Lung (tissue), 12 donors: ENCODE results near the gene NPIPB2. TPM values are rescaled to one million over a fixed set of nuclear protein-coding genes. Genes with fewer than 3 reads are reported as not detected.

ENCODE experiments used
- ATAC-seq: fragments of 200-7000 bp; cut with Tn5 transposase; one replicate; pipeline ENCODE4 v1.9.1; 2020; ENCODE audit warnings: moderate number of reproducible peaks; ENCODE audit not compliant: insufficient read depth, low FRiP score
- DNase-seq, 3 donors: peaks; one replicate each; pipeline ENCODE4 v3.0.0-alpha.2; 2013 to 2017
- H3K27ac ChIP-seq, 2 donors: one replicate each; pipeline ENCODE4 v1.5.1; 2013; ENCODE audit warnings: mild to moderate bottlenecking in 2 of 2, moderate library complexity in 2 of 2, control low read depth in 1 of 2, inconsistent platforms in 1 of 2, low read depth in 1 of 2, low read length in 1 of 2
- H3K27me3 ChIP-seq, 3 donors: one replicate each; pipeline ENCODE4 v1.5.1; 2013; ENCODE audit warnings: low read length in 2 of 3; ENCODE audit not compliant: control insufficient read depth in 3 of 3, insufficient read depth in 3 of 3
- H3K36me3 ChIP-seq, 4 donors: one replicate each; pipeline ENCODE4 v1.5.1; 2013; ENCODE audit warnings: low read length in 4 of 4, mild to moderate bottlenecking in 1 of 4, moderate library complexity in 1 of 4; ENCODE audit not compliant: control insufficient read depth in 4 of 4, insufficient read depth in 4 of 4
- H3K4me1 ChIP-seq, 5 donors: one replicate each; pipeline ENCODE4 v1.5.1; 2013; ENCODE audit warnings: low read length in 5 of 5, mild to moderate bottlenecking in 2 of 5, moderate library complexity in 1 of 5; ENCODE audit not compliant: control insufficient read depth in 5 of 5, insufficient read depth in 5 of 5
- H3K4me3 ChIP-seq: one replicate; pipeline ENCODE4 v1.5.1; 2013; ENCODE audit warnings: mild to moderate bottlenecking, control low read depth, moderate library complexity
- H3K9ac ChIP-seq, 2 donors: one replicate each; pipeline ENCODE4 v1.5.1; 2013; ENCODE audit warnings: low read length in 2 of 2, control low read depth in 1 of 2; ENCODE audit not compliant: insufficient read depth in 1 of 2
- H3K9me3 ChIP-seq, 4 donors: one replicate each; pipeline ENCODE4 v1.5.1; 2013; ENCODE audit warnings: low read length in 3 of 4, mild to moderate bottlenecking in 1 of 4, moderate library complexity in 1 of 4; ENCODE audit not compliant: control insufficient read depth in 4 of 4, insufficient read depth in 3 of 4
- CTCF ChIP-seq: IDR thresholded peaks from 2 replicates; pipeline ENCODE4 v1.5.1; 2012; ENCODE audit warnings: mild to moderate bottlenecking; ENCODE audit errors: control extremely low read depth, extremely low read depth
- WGBS, 2 donors: extraction: QIAGEN DNeasy Blood & Tissue Kit; methylation state at CpG; one replicate each; pipeline ENCODE4 v1.1.7; 2013; 5-methylcytosine and 5-hydroxymethylcytosine counted together
- polyA plus RNA-seq, 2 donors: library from polyadenylated mRNA; stranded (reverse); fragments of 200-250 nt; gene quantifications; one replicate each; pipeline ENCODE4 v1.2.1, GENCODE V29; 2013
- total RNA-seq, 2 donors: library from RNA; depleted of rRNA in 1 of 2; stranded (reverse); fragments of >200 nt in 1 of 2; gene quantifications; one replicate each; pipeline ENCODE4 v1.2.1, GENCODE V29; 2014 to 2021
- donor health status: control.
- donor health status: control.
- donor health status: Bipolar disorder and iron deficiency.
- donor health status: healthy.
- donor health status: DM: yes; HTN: yes; CAD: no.

Gene NPIPB2
- total and polyA plus RNA-seq, 4 donors, result 5.5 to 10.1 (median 7.5) TPM

DNA sequence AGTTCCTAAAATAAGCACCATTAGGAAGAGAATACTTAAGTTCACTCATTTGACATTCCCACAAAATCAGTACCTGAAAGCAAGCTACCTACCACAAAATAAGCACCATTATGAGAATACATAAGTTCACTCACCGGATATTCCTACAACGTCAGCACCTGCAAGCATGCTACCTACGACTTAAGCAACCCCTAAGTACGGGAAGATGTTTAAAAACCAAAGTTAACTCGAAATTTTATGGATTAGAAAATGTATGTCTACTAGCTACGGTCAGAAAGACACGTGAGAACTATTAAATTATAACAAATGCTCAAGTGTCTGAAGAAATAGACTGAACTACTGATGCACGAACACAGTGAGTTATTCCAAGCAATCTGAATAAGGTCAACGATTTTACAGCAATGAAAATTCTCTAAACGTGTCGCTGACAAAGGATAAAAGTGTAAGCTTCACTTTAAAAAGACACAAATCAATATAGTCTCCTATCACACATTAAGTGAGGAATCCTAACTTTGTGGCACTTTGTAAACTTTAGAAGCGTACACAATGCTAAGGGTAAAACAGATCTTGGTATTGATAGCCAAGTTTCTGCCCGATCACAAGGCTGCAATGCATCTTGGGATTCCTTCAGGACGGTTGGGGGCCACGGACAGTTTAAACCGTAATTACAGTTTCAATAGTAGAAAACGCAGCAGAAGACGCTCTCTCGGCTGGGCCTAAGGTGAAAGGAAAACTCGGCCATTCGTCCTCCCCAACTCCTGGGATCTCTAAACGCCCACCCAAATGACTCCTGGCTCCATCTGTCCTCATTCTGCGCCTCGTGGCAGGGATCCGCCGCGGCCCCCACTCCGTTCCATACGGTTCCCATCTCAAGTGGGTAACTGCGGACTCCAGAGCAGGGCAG, 27.4 kb downstream of the NPIPB2 start:
- Histone ChIP-seq H3K27me3 (no peaks in the 10 kb centered on the region), H3K4me3 (peak overlapping the region; percentile 97), H3K9me3 (no peaks in the 10 kb centered on the region), H3K27ac (peak overlapping the region; percentile 93 to 96), H3K4me1 (peaks cover 0 to 36% (median 26%) of the 10 kb centered on the region in 5 donors), H3K9ac (peak overlapping the region; percentile 27 to 65), H3K36me3 (no peaks in the 10 kb centered on the region)
- TF ChIP-seq CTCF, result no peak
- WGBS, 2 donors, result 1 to 2% methylated on average over 30 of the region's 30 CpGs
- DNase-seq (peak; percentile 24 to 61 (median 56)), ATAC-seq (no peak)

DNA sequence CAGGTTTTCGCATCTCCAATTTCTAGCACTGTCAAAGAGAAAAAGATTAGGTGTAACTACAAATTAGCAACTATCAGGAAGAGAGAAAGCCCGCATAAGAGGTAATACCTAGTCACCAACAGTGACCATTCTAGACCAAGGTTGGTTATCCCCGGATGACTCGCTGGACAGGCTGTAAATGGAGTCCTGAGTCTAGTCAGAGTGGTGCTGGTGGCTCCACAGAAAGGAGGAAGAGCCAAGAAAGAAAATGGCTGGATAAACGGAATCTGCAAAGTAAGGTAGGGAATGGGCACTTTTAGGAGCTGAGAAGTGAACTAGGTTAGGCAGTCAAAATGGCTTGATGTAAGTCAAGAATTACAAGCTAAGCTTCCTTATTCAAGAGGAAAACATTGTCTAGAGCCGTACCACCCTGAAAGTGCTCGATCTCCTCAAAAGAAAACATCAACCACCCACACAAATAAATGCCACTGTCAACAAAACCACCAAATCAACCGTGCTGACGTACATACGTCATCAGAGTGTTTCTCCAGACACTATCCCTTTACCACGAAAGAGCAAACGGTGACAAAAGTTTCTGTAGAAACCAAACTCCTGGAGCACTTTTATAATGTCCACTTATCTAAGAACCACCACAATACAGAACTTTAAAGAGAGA, 28.3 kb downstream of the NPIPB2 start:
- peaks cover 0 to 36% (median 26%) of the 10 kb centered on the region in 5 donors for H3K4me1 ChIP-seq
- H3K27ac ChIP-seq, result no peak overlapping the region
- H3K9ac ChIP-seq, result peak overlapping the region in 1 of 2 donors; percentile 65
- no peak for TF ChIP-seq CTCF
- ATAC-seq, result no peak
- DNase-seq, result no peak
- H3K4me3 ChIP-seq, result peak overlapping the region; percentile 17
- no peaks in the 10 kb centered on the region for H3K27me3 ChIP-seq
- H3K9me3 ChIP-seq, result no peaks in the 10 kb centered on the region
- WGBS, 2 donors, result 39 to 41% methylated on average over 12 of the region's 12 CpGs
- H3K36me3 ChIP-seq, result no peaks in the 10 kb centered on the region

DNA sequence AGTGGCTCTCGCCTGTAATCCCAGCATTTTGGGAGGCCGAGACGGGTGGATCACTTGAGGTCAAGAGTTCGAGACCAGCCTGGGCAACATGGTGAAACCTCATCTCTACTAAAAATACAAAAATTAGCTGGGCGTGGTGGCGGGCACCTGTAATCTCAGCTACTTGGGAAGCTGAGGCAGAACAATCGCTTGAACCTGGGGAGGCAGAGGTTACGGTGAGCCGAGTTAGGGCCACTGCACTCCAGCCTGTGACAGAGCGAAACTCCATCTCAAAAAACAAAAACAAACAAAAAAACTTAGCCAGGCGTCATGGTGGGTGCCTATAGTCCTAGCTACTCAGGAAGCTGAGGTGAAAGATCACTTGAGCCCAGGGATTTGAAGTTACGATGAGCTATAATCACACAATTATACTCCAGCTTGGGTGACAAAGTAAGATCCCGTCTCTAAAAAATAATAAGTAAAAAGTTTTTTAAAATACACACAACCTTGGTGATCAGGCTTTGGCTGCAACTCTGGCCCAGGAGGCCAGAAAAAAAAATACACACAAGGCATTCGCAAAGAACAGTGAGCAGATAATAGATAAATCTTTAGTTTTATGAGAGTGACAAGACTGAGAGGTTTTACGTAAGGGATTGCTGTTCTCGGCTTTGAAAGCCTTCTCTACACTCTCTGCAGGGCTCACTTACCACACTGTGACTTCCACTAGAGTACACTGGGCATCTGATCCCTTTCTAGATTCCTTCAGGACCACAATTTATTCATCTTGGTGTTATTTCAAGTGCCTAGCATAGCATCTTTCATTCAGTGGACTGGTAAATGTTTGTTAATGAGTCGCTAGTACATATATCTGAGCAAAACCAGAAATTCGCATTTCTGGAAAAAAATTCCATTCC, 31.9 kb downstream of the NPIPB2 start:
- H3K27ac ChIP-seq, result peak overlapping the region in 1 of 2 donors; percentile 15
- no peak overlapping the region for H3K4me3 ChIP-seq
- no peak for ATAC-seq
- H3K4me1 ChIP-seq, result peaks cover 2 to 32% (median 26%) of the 10 kb centered on the region in 5 donors
- H3K27me3 ChIP-seq, result no peaks in the 10 kb centered on the region
- no peak for DNase-seq
- H3K9ac ChIP-seq, result no peak overlapping the region
- peaks cover 0 to 5% (median 0%) of the 10 kb centered on the region in 4 donors for H3K36me3 ChIP-seq
- WGBS, 2 donors, result 80 to 89% methylated on average over 18 of the region's 18 CpGs
- TF ChIP-seq CTCF, result no peak
- no peaks in the 10 kb centered on the region for H3K9me3 ChIP-seq
